A549 (cell line): ENCODE measurements around the gene ZNF750.

Experiments used
- CTCF ChIP-seq: fragments of >200 bp; sonication (Bioruptor Twin); formaldehyde crosslinking; IDR thresholded peaks from 3 replicates; pipeline ENCODE4 v1.5.1; 2016
- EHMT2 ChIP-seq: fragments of 200-600 bp; sonication (generic); IDR thresholded peaks from 2 replicates; pipeline ENCODE4 v1.6.1; 2016; ENCODE audit warnings: antibody characterized with exemption, low read depth, mild to moderate bottlenecking, moderate library complexity
- ELK1 ChIP-seq: fragments of 150-350 bp; IDR thresholded peaks from 2 replicates; pipeline ENCODE4 v1.6.1; 2014; ENCODE audit warnings: low read depth, mild to moderate bottlenecking, low read length
- EP300 ChIP-seq, 2 experiments: fragments of >200 bp; sonication (Bioruptor Twin); formaldehyde crosslinking; IDR thresholded peaks; 2 replicates in 1 of 2; 3 replicates in 1 of 2; pipeline ENCODE4 v1.6.1; 2016 to 2017
- HEYL ChIP-seq: fragments of 250-450 bp; sonication (Bioruptor Pico); IDR thresholded peaks from 2 replicates; pipeline ENCODE4 v1.8.0; 2021; ENCODE audit warnings: mild to moderate bottlenecking, moderate library complexity
- HOXA7 ChIP-seq: fragments of 250-450 bp; sonication (Bioruptor Pico); IDR thresholded peaks from 2 replicates; pipeline ENCODE4 v1.5.0; 2020; ENCODE audit warnings: mild to moderate bottlenecking, moderate library complexity
- MAX ChIP-seq: IDR thresholded peaks from 2 replicates; pipeline ENCODE4 v1.6.1; 2012
- MYC ChIP-seq: IDR thresholded peaks from 2 replicates; pipeline ENCODE4 v1.6.1; 2012; ENCODE audit warnings: mild to moderate bottlenecking, inconsistent platforms, low read length, improper control_type of control experiment, borderline replicate concordance
- NR3C1 ChIP-seq: fragments of >200 bp; sonication (Bioruptor Twin); formaldehyde crosslinking; IDR thresholded peaks from 3 replicates; pipeline ENCODE4 v1.6.1; 2017
- PHF8 ChIP-seq: fragments of 200-600 bp; sonication (generic); IDR thresholded peaks from 2 replicates; pipeline ENCODE4 v1.6.1; 2016; ENCODE audit warnings: low read depth, mild to moderate bottlenecking, antibody characterized with exemption, moderate library complexity, borderline replicate concordance
- POLR2A ChIP-seq: IDR thresholded peaks from 2 replicates; pipeline ENCODE4 v1.6.1; 2012; ENCODE audit warnings: mild to moderate bottlenecking, low read length
- RFX5 ChIP-seq: fragments of 450-650 bp; IDR thresholded peaks from 2 replicates; pipeline ENCODE4 v1.7.1; 2014; ENCODE audit warnings: antibody characterized with exemption, mild to moderate bottlenecking, moderate library complexity
- SMC3 ChIP-seq: fragments of >200 bp; sonication (Bioruptor Twin); formaldehyde crosslinking; IDR thresholded peaks from 3 replicates; pipeline ENCODE4 v1.6.1; 2018; ENCODE audit warnings: inconsistent platforms
- USF2 ChIP-seq: fragments of 450-650 bp; IDR thresholded peaks from 2 replicates; pipeline ENCODE4 v1.6.1; 2014; ENCODE audit warnings: antibody characterized with exemption

GRCh38 chr17:82832411-82832810, 7.4 kb downstream of the ZNF750 start:
- no peak for TF ChIP-seq CTCF
- no peak for TF ChIP-seq EHMT2
- no peak for TF ChIP-seq POLR2A
- no peak for TF ChIP-seq MYC
- TF ChIP-seq EP300 (IDR thresholded peaks at IDR 0.05), result no peak
- TF ChIP-seq SMC3, result no peak
- TF ChIP-seq NR3C1, result no peak
- no peak for TF ChIP-seq HOXA7 (CRISPR knock-in tag)
- TF ChIP-seq HEYL (CRISPR knock-in tag), result no peak
- no peak for TF ChIP-seq PHF8
- TF ChIP-seq RFX5, result no peak
- TF ChIP-seq ELK1, result no peak
- no peak for TF ChIP-seq USF2
- no peak for TF ChIP-seq MAX
